Caco-2 (cell line): ENCODE measurements around the gene USP37. TPM values are rescaled to one million over a fixed set of nuclear protein-coding genes. Genes with fewer than 3 reads are reported as not detected.

Experiments used
- BruUV-seq: library from RNA; stranded (reverse); fragments of 400-500 nt; replicated peaks from 2 replicates; lab custom pipeline; 2021; lab: Mats Ljungman, UMichigan
- CTCF ChIA-PET: fragments of 300-600 bp; sonication (Branson Sonifier 250); formaldehyde crosslinking; loops from one replicate; lab custom pipeline; 2022; ENCODE audit warnings: antibody characterized with exemption; lab: Charles Lee
- POLR2A ChIA-PET: fragments of 300-600 bp; sonication (Branson Sonifier 250); formaldehyde crosslinking; loops from one replicate; lab custom pipeline; 2022; ENCODE audit warnings: antibody characterized with exemption; lab: Charles Lee
- DNase-seq, 2 experiments: peaks; one replicate each; pipeline versions ENCODE4 v3.0.0 to v3.0.0-alpha.2; 2020 to 2022
- H3K27me3 ChIP-seq: replicated peaks from 2 replicates; pipeline ENCODE4 v1.6.0; 2011; ENCODE audit warnings: low read length; ENCODE audit not compliant: control insufficient read depth, insufficient read depth
- H3K36me3 ChIP-seq: 2 replicates; pipeline ENCODE4 v1.5.1; 2011; ENCODE audit warnings: low read length; ENCODE audit not compliant: control insufficient read depth, insufficient read depth
- H3K4me1 ChIP-seq: fragments of 250-450 bp; sonication (Bioruptor Pico); 2 replicates; pipeline ENCODE4 v1.5.1; 2020; ENCODE audit warnings: mild to moderate bottlenecking
- H3K4me3 ChIP-seq: 2 replicates; pipeline ENCODE4 v1.5.1; 2011; ENCODE audit warnings: low read depth, mild to moderate bottlenecking, control low read depth, low read length
- H3K9me3 ChIP-seq: fragments of 250-450 bp; sonication (Bioruptor Pico); 2 replicates; pipeline ENCODE4 v1.5.1; 2020; ENCODE audit warnings: mild to moderate bottlenecking, moderate library complexity
- H3K27ac Mint-ChIP-seq: one replicate; pipeline ENCODE4 v1.8.0; 2022; ENCODE audit warnings: mixed read lengths; ENCODE audit not compliant: unreplicated experiment
- H3K27me3 Mint-ChIP-seq: one replicate; pipeline ENCODE4 v1.8.0; 2022; ENCODE audit warnings: mixed read lengths; ENCODE audit not compliant: insufficient read depth, unreplicated experiment
- H3K36me3 Mint-ChIP-seq: one replicate; pipeline ENCODE4 v1.8.0; 2022; ENCODE audit warnings: mild to moderate bottlenecking, mixed read lengths; ENCODE audit not compliant: insufficient read depth, unreplicated experiment
- H3K4me1 Mint-ChIP-seq: one replicate; pipeline ENCODE4 v1.8.0; 2022; ENCODE audit warnings: low read depth, mixed read lengths; ENCODE audit not compliant: unreplicated experiment
- H3K4me3 Mint-ChIP-seq: one replicate; pipeline ENCODE4 v1.8.0; 2022; ENCODE audit warnings: mild to moderate bottlenecking, moderate library complexity, mixed read lengths; ENCODE audit not compliant: unreplicated experiment
- H3K9me3 Mint-ChIP-seq: one replicate; pipeline ENCODE4 v1.8.0; 2022; ENCODE audit warnings: mixed read lengths; ENCODE audit not compliant: unreplicated experiment
- CTCF ChIP-seq, 2 experiments: fragments of 200-600 bp in 1 of 2; IDR thresholded peaks; 1 replicate in 1 of 2; 2 replicates in 1 of 2; pipeline versions ENCODE4 v1.5.1 to v1.8.0; 2011 to 2022; ENCODE audit warnings: antibody characterized with exemption in 1 of 2, control low read depth in 1 of 2, inconsistent platforms in 1 of 2, low read depth in 1 of 2, low read length in 1 of 2, mild to moderate bottlenecking in 1 of 2, moderate library complexity in 1 of 2; ENCODE audit not compliant: insufficient read depth in 1 of 2, severe bottlenecking in 1 of 2, unreplicated experiment in 1 of 2
- intact Hi-C: fragments of 100-400 bp; cut with micrococcal nuclease; formaldehyde crosslinking; loops from one replicate; pipeline ENCODE4 v1.10.0; 2022; ENCODE audit not compliant: unreplicated experiment
- total RNA-seq: library from RNA; stranded (reverse); gene quantifications from 2 replicates; pipeline ENCODE4 v1.2.3, GENCODE V29; 2022

USP37 gene
- total RNA-seq, 1 experiment from 2014 or later: 22.2 TPM

- no peak overlapping the region for H3K4me3 ChIP-seq
- Mint-ChIP-seq H3K27ac (peak overlapping the region; percentile 86), H3K4me3 (peak overlapping the region; percentile 86), H3K36me3 (peaks cover 63% of the 10 kb centered on the region), H3K27me3 (no peaks in the 10 kb centered on the region), H3K4me1 (peaks cover 35% of the 10 kb centered on the region), H3K9me3 (no peaks in the 10 kb centered on the region)
- intact Hi-C loops: no loop called here
- H3K4me1 ChIP-seq: peaks cover 15% of the 10 kb centered on the region
- ChIA-PET CTCF (interaction anchor here (0.6 kb wide), 1 partner anchor 675 kb away, joined by 3 read pairs; no protein-coding TSS in a partner anchor), POLR2A (no interaction called here)
- no peak for TF ChIP-seq CTCF (IDR thresholded peaks at IDR 0.05; ENCODE audit: insufficient read depth in 1 of 2, low read depth in 1 of 2, low read length in 1 of 2, severe bottlenecking in 1 of 2, unreplicated experiment in 1 of 2)
- H3K36me3 ChIP-seq: no peaks in the 10 kb centered on the region
- no peaks in the 10 kb centered on the region for H3K9me3 ChIP-seq
- DNase-seq: no peak
- no TSS peak for BruUV-seq
- H3K27me3 ChIP-seq: no peaks in the 10 kb centered on the region
Observed at GRCh38 chr2:218570850-218571249, 2.7 kb upstream of the USP37 start.

- Histone ChIP-seq H3K4me1 (peaks cover 15% of the 10 kb centered on the region), H3K9me3 (no peaks in the 10 kb centered on the region), H3K4me3 (peak overlapping the region; percentile 60), H3K36me3 (no peaks in the 10 kb centered on the region), H3K27me3 (no peaks in the 10 kb centered on the region)
- Mint-ChIP-seq H3K9me3 (no peaks in the 10 kb centered on the region), H3K27ac (peak overlapping the region; percentile 86), H3K4me1 (peaks cover 36% of the 10 kb centered on the region), H3K27me3 (no peaks in the 10 kb centered on the region), H3K36me3 (peaks cover 54% of the 10 kb centered on the region), H3K4me3 (peak overlapping the region; percentile 86)
- ChIA-PET POLR2A (no interaction called here), CTCF (no interaction called here)
- intact Hi-C loops: loop anchor here (2.0 to 10.0 kb wide), 2 partner anchors 275 to 277 kb away; partner anchors contain the start of gene TMBIM1
- TF ChIP-seq CTCF (IDR thresholded peaks at IDR 0.05; ENCODE audit: insufficient read depth in 1 of 2, low read depth in 1 of 2, low read length in 1 of 2, severe bottlenecking in 1 of 2, unreplicated experiment in 1 of 2): no peak
- DNase-seq: peak in 1 of 2 experiments; percentile 12
- BruUV-seq: TSS peak; percentile 48
Observed at GRCh38 chr2:218569661-218570500, 1.7 kb upstream of the USP37 start.

- H3K36me3 ChIP-seq: no peaks in the 10 kb centered on the region
- no peaks in the 10 kb centered on the region for H3K27me3 Mint-ChIP-seq
- H3K27me3 ChIP-seq: no peaks in the 10 kb centered on the region
- H3K4me1 ChIP-seq: peaks cover 15% of the 10 kb centered on the region
- peak; percentile 73 to 74 for DNase-seq
- ChIA-PET POLR2A (no interaction called here), CTCF (no interaction called here)
- intact Hi-C loops: loop anchor here (2.0 to 10.0 kb wide), 2 partner anchors 274 to 278 kb away; partner anchors contain the start of gene TMBIM1
- peak overlapping the region; percentile 86 for H3K4me3 Mint-ChIP-seq
- H3K9me3 ChIP-seq: no peaks in the 10 kb centered on the region
- TF ChIP-seq CTCF (IDR thresholded peaks at IDR 0.05; ENCODE audit: insufficient read depth in 1 of 2, low read depth in 1 of 2, low read length in 1 of 2, severe bottlenecking in 1 of 2, unreplicated experiment in 1 of 2): no peak
- no peaks in the 10 kb centered on the region for H3K9me3 Mint-ChIP-seq
- peaks cover 36% of the 10 kb centered on the region for H3K4me1 Mint-ChIP-seq
- no TSS peak for BruUV-seq
- H3K36me3 Mint-ChIP-seq: peaks cover 46% of the 10 kb centered on the region
- peak overlapping the region; percentile 86 for H3K27ac Mint-ChIP-seq
- peak overlapping the region; percentile 60 for H3K4me3 ChIP-seq
Observed at GRCh38 chr2:218569038-218569431, 884 bp upstream of the USP37 start.
